22Rv1 (cell line): ENCODE measurements around the gene ZBBX.

Experiments used
- H3K27ac ChIP-seq: fragments of 450-650 bp; 2 replicates; pipeline ENCODE4 v1.5.1; 2017
- ZFX ChIP-seq: fragments of 450-650 bp; IDR thresholded peaks from 2 replicates; pipeline ENCODE4 v1.6.1; 2017; ENCODE audit warnings: antibody characterized with exemption, borderline replicate concordance
- TF ChIP-seq, protein P1 (sequence below): fragments of 450-650 bp; IDR thresholded peaks from 2 replicates; pipeline ENCODE4 v1.5.1; 2017; ENCODE audit warnings: mild to moderate bottlenecking

The ZBBX gene

DNA sequence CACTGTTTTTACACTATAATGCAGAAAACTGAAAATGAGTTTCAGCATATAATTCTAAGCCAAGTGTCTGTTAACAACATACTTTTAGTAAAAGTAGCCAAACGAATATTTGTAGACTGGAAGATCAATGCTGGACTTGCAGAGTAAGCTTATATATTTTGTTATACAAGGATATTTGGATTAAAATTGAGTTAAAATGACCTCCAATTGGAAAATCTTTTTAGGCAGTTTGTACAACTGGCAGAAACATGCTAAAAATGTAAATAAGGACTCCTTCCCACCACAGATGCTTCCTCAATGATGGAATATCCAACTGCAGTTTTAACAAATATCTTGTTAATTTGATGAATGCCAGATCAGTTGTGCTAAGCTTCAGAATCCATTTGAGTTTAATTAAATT lies 25.3 kb downstream of the ZBBX start:
- TF ChIP-seq ZFX, result no peak
- no peak overlapping the region for H3K27ac ChIP-seq

DNA sequence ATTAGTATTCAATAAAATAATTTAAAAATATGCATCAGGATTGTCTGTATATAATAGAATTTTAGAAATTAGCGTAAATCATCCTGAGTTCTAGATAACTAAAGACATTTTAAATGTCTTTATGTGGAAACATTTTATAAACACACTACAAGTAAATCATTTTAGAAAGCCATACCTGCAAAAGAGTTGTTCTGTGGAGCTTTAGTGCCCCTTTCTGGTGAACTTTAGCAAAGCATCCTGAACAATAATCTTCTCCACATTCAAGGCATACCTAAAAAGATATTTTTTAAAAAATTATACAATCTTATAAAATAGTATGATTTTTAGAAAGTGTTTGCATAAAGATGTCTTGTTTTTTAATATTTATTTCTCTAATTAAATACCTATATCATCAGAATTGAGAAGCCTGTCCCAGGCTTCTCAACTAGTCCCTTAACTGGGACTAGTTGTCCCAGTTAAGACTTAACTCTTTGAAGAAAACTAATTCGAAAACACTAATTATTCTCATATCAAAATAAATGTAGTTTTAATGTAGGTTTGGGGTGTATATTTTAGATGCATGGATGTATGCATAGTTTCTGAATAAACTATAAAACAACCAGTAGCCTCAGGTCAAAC lies 29.7 kb downstream of the ZBBX start:
- TF ChIP-seq, protein P1, sequence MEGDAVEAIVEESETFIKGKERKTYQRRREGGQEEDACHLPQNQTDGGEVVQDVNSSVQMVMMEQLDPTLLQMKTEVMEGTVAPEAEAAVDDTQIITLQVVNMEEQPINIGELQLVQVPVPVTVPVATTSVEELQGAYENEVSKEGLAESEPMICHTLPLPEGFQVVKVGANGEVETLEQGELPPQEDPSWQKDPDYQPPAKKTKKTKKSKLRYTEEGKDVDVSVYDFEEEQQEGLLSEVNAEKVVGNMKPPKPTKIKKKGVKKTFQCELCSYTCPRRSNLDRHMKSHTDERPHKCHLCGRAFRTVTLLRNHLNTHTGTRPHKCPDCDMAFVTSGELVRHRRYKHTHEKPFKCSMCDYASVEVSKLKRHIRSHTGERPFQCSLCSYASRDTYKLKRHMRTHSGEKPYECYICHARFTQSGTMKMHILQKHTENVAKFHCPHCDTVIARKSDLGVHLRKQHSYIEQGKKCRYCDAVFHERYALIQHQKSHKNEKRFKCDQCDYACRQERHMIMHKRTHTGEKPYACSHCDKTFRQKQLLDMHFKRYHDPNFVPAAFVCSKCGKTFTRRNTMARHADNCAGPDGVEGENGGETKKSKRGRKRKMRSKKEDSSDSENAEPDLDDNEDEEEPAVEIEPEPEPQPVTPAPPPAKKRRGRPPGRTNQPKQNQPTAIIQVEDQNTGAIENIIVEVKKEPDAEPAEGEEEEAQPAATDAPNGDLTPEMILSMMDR, result peak; percentile 83
- no peak for TF ChIP-seq ZFX
- no peak overlapping the region for H3K27ac ChIP-seq

DNA sequence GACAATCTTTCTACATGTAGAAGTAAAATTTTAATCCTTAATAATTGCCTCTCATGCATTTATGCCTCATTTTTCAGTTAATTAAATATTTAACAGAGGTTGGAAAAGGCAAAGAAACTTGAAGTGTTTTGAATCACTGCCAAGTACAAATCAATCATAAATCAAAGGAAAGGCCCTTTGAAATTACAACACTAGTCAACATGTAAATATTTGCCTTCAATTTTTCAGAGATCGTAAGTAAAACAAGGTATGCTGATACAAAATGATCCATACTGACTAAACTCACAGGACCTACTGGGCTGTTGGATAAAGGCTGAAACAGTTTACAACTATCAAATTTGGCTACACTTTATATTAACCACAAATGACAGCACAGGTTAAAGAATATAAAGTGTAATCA lies 33.9 kb downstream of the ZBBX start:
- H3K27ac ChIP-seq, result peak overlapping the region; percentile 37
- TF ChIP-seq, protein P1, result no peak
- TF ChIP-seq ZFX, result no peak

DNA sequence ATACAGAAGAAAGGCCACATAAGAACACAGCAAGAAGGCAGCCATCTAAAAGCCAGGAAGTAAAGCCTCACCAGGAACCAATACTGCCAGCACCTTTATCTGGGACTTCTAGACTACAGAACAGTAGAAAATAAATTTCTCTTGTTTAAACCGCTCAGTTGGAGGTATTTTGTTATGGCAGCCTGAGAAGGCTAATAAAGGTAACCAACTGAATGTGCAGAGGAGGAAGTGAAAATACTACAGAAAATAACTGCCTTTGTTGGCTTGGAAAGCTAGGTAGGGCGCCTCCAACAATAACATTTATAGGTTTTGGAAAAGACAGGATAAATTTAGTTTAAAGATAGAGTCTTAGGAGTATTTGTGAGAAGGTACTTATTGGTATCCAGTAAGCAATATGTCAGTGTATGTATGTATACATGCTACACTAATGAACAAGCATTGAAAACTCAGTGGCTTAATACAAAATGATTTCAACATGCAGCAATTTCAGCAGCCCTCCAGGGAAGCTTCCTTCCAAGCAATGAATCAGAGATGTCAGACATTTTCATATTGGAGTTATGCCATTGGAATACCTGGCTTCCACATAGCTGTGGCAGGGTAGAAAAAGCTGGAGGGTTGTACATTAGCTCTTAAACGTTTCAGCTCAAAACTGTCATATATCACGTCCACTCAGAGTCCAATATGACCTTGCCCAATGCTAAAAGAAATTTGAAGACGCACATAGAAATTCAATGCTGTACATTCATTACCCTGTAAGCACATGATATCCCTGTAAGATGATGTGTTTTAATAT lies 48.9 kb downstream of the ZBBX start:
- no peak overlapping the region for H3K27ac ChIP-seq
- no peak for TF ChIP-seq ZFX
- TF ChIP-seq, protein P1, result no peak

DNA sequence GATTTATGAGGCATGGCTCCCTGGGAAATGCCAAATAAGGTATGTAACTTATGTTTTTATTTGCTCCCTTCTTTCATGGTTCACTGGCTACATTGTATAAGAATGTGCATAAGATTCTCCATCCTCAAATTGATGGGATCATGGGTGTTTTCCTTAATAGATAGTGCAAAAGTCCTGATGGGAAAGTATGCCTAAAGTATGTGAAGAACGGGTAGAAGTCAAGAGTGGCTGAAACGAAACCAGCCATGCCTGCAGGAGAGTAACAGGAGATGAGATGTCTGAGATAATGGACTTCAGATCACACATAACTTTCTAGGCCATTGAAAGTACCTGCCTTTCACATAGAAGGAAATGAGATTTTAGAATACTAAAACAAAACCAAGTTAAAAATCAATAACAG lies 56.5 kb downstream of the ZBBX start:
- peak overlapping the region; percentile 33 for H3K27ac ChIP-seq
- no peak for TF ChIP-seq ZFX
- TF ChIP-seq, protein P1, result no peak

DNA sequence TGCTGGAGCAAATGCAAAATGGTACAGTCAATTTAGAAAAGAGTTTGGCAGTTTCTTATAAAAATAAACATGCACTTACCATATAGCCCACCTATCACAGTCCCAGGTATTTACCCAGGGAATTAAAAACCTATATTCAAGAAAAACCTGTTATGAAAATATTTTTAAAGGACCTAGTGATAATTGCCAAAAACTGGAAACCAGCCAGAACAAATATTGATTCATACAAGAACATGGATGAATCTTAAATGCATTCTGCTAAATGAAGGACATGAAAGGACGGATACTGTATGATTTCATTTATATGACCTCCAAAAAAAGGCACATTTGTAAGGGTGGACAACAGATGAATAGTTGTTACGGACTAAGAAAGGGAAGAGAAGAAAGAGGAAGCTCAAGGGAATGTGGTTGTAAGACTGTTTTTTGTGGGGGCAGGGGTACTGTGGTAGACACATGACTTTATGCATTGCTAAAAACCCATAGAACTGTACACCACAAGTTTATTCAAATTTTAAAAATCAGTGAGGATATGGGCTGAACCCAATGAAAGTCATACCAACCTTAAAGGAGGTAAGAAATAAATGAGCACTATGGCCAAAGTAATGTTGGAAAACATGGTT lies 61.0 kb downstream of the ZBBX start:
- TF ChIP-seq ZFX, result no peak
- TF ChIP-seq, protein P1, result no peak
- H3K27ac ChIP-seq, result peak overlapping the region; percentile 6

DNA sequence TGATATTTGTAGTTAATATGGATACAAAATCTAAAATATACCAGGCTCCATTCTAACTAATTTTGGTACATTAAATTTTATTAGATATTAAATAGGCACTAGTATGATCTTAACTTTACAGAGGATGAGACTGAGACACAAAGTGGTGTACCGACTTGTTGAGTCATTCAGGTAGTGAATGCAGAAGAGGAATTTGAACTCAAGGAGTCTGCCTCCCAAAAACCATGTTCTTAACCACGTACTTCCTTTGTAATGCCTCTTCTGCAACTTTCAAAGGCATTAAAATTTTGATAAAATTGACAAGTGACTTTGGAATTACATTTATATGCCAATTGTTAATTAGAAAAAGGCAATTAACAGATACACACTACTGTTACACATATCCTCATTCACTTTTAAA lies 61.8 kb downstream of the ZBBX start:
- TF ChIP-seq ZFX, result no peak
- TF ChIP-seq, protein P1, result no peak
- H3K27ac ChIP-seq, result peak overlapping the region; percentile 6; the same call in 1 of the 2 replicates
